ENCODE data around the gene FOXL3. TPM values are rescaled to one million over a fixed set of nuclear protein-coding genes. Genes with fewer than 3 reads are reported as not detected.

Gene FOXL3
- total and polyA plus RNA-seq, 2 donors from 2014 or later, result not detected

GRCh38 chr7:329691-330281 is 39.8 kb downstream of the FOXL3 start:
- Histone ChIP-seq H3K27ac (ENCODE audit: low read depth in 2 of 2, low read length in 2 of 2) (no peak overlapping the region), H3K9me3 (ENCODE audit: control insufficient read depth in 2 of 3, insufficient read depth in 1 of 3, low read length in 3 of 3) (peaks cover 0 to 5% (median 0%) of the 10 kb centered on the region in 3 donors), H3K36me3 (ENCODE audit: control insufficient read depth in 2 of 3, insufficient read depth in 3 of 3, low read length in 3 of 3) (no peaks in the 10 kb centered on the region), H3K27me3 (ENCODE audit: control insufficient read depth, insufficient read depth, low read length) (no peaks in the 10 kb centered on the region), H3K4me3 (ENCODE audit: low read length in 3 of 3) (no peak overlapping the region), H3K4me1 (ENCODE audit: control insufficient read depth in 2 of 3, insufficient read depth in 2 of 3, low read depth in 1 of 3, low read length in 3 of 3) (peaks cover 3 to 24% (median 18%) of the 10 kb centered on the region in 3 donors), H3K9ac (ENCODE audit: low read length in 3 of 3) (no peak overlapping the region)
- no peak for FAIRE-seq
- TF ChIP-seq CTCF (IDR thresholded peaks at IDR 0.05; ENCODE audit: borderline replicate concordance, extremely low read depth, insufficient read depth), result no peak
- DNase-seq, result peak in 2 of 5 donors; percentile 31 to 38
- intact Hi-C loops (cut with DNase I), result loop anchor here (5.0 to 10.0 kb wide), 2 partner anchors 305 to 438 kb away; no protein-coding TSS in a partner anchor

GRCh38 chr7:330511-331230 is 40.7 kb downstream of the FOXL3 start:
- DNase-seq (peak in 2 of 5 donors; percentile 31 to 49), FAIRE-seq (no peak)
- Histone ChIP-seq H3K4me3 (ENCODE audit: low read length in 3 of 3) (no peak overlapping the region), H3K27ac (ENCODE audit: low read depth in 2 of 2, low read length in 2 of 2) (no peak overlapping the region), H3K9ac (ENCODE audit: low read length in 3 of 3) (no peak overlapping the region), H3K4me1 (ENCODE audit: control insufficient read depth in 2 of 3, insufficient read depth in 2 of 3, low read depth in 1 of 3, low read length in 3 of 3) (peaks cover 3 to 24% (median 18%) of the 10 kb centered on the region in 3 donors), H3K36me3 (ENCODE audit: control insufficient read depth in 2 of 3, insufficient read depth in 3 of 3, low read length in 3 of 3) (no peaks in the 10 kb centered on the region), H3K27me3 (ENCODE audit: control insufficient read depth, insufficient read depth, low read length) (no peaks in the 10 kb centered on the region), H3K9me3 (ENCODE audit: control insufficient read depth in 2 of 3, insufficient read depth in 1 of 3, low read length in 3 of 3) (peaks cover 0 to 4% (median 0%) of the 10 kb centered on the region in 3 donors)
- intact Hi-C loops (cut with DNase I), result no loop called here
- TF ChIP-seq CTCF (IDR thresholded peaks at IDR 0.05; ENCODE audit: borderline replicate concordance, extremely low read depth, insufficient read depth), result no peak

GRCh38 chr7:332020-332517 is 42.1 kb downstream of the FOXL3 start:
- peak in 3 of 5 donors; percentile 21 to 73 (median 63) for DNase-seq
- Histone ChIP-seq H3K9me3 (ENCODE audit: control insufficient read depth in 2 of 3, insufficient read depth in 1 of 3, low read length in 3 of 3) (no peaks in the 10 kb centered on the region), H3K27me3 (ENCODE audit: control insufficient read depth, insufficient read depth, low read length) (no peaks in the 10 kb centered on the region), H3K27ac (ENCODE audit: low read depth in 2 of 2, low read length in 2 of 2) (no peak overlapping the region), H3K4me1 (ENCODE audit: control insufficient read depth in 2 of 3, insufficient read depth in 2 of 3, low read depth in 1 of 3, low read length in 3 of 3) (peaks cover 0 to 16% (median 5%) of the 10 kb centered on the region in 3 donors), H3K4me3 (ENCODE audit: low read length in 3 of 3) (no peak overlapping the region), H3K9ac (ENCODE audit: low read length in 3 of 3) (no peak overlapping the region), H3K36me3 (ENCODE audit: control insufficient read depth in 2 of 3, insufficient read depth in 3 of 3, low read length in 3 of 3) (no peaks in the 10 kb centered on the region)
- intact Hi-C loops (cut with DNase I), result no loop called here
- no peak for FAIRE-seq
- no peak for TF ChIP-seq CTCF (IDR thresholded peaks at IDR 0.05; ENCODE audit: borderline replicate concordance, extremely low read depth, insufficient read depth)

Measured in kidney (tissue), 14 donors.